ENCODE data around the gene ATP8A2. TPM values are rescaled to one million over a fixed set of nuclear protein-coding genes. Genes with fewer than 3 reads are reported as not detected.

ATP8A2 gene
- total RNA-seq, 2 donors from 2014 or later: 0.41 to 1.6 TPM

DNA sequence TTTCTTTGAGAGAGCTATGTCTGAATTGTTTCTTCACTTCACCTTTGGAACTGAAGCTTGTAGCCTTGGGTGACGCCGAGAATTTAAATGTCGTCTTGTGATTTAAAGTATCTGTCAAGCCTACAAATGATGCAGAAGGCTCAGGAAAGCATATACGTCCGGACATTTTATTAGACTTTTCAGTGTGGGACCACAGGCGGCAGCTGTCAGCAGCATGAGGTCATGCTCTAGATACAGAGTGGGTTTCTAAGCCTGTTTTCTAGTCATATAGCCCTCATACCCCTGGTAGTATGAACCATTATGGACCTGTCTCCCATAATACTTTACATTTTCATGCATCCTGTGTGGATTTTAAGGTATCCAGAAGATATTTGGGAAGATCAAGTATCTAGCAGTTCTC lies 212.3 kb downstream of the ATP8A2 start:
- TF ChIP-seq, protein P1, sequence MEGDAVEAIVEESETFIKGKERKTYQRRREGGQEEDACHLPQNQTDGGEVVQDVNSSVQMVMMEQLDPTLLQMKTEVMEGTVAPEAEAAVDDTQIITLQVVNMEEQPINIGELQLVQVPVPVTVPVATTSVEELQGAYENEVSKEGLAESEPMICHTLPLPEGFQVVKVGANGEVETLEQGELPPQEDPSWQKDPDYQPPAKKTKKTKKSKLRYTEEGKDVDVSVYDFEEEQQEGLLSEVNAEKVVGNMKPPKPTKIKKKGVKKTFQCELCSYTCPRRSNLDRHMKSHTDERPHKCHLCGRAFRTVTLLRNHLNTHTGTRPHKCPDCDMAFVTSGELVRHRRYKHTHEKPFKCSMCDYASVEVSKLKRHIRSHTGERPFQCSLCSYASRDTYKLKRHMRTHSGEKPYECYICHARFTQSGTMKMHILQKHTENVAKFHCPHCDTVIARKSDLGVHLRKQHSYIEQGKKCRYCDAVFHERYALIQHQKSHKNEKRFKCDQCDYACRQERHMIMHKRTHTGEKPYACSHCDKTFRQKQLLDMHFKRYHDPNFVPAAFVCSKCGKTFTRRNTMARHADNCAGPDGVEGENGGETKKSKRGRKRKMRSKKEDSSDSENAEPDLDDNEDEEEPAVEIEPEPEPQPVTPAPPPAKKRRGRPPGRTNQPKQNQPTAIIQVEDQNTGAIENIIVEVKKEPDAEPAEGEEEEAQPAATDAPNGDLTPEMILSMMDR (IDR thresholded peaks at IDR 0.05): no peak
- Histone ChIP-seq H3K27ac (no peak overlapping the region), H3K36me3 (no peaks in the 10 kb centered on the region), H3K9me3 (no peaks in the 10 kb centered on the region), H3K4me1 (ENCODE audit: control insufficient read depth in 1 of 2, low read depth in 2 of 2) (no peaks in the 10 kb centered on the region), H3K4me3 (no peak overlapping the region), H3K27me3 (replicated peaks; ENCODE audit: insufficient read depth) (no peaks in the 10 kb centered on the region)
- DNase-seq (ENCODE audit: low spot score) (no peak), ATAC-seq (ENCODE audit: insufficient number of reproducible peaks, low FRiP score, low read depth) (no peak)

DNA sequence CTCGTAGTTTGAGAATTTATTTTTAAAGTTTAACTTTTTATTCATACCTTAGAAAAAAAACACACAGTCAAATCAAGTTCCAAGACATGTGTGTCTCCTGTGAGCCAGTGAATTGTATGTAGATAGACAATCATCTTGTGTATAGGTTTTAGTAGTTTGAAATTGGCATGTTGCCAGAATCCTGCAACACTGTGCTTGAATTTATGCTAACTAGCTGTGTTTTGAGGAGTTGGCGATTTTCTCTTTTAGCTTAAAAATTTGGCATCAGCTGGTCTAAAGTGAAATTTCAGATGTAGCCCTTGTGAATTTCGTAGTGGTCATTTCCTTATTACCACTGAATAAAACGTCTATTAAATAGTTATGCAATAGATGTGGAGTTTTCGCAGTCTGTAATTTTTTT lies 213.2 kb downstream of the ATP8A2 start:
- TF ChIP-seq, protein P1 (IDR thresholded peaks at IDR 0.05): no peak
- Histone ChIP-seq H3K27me3 (replicated peaks; ENCODE audit: insufficient read depth) (no peaks in the 10 kb centered on the region), H3K36me3 (no peaks in the 10 kb centered on the region), H3K4me3 (no peak overlapping the region), H3K27ac (no peak overlapping the region), H3K9me3 (no peaks in the 10 kb centered on the region), H3K4me1 (ENCODE audit: control insufficient read depth in 1 of 2, low read depth in 2 of 2) (no peaks in the 10 kb centered on the region)
- DNase-seq (ENCODE audit: low spot score) (no peak), ATAC-seq (ENCODE audit: insufficient number of reproducible peaks, low FRiP score, low read depth) (no peak)

DNA sequence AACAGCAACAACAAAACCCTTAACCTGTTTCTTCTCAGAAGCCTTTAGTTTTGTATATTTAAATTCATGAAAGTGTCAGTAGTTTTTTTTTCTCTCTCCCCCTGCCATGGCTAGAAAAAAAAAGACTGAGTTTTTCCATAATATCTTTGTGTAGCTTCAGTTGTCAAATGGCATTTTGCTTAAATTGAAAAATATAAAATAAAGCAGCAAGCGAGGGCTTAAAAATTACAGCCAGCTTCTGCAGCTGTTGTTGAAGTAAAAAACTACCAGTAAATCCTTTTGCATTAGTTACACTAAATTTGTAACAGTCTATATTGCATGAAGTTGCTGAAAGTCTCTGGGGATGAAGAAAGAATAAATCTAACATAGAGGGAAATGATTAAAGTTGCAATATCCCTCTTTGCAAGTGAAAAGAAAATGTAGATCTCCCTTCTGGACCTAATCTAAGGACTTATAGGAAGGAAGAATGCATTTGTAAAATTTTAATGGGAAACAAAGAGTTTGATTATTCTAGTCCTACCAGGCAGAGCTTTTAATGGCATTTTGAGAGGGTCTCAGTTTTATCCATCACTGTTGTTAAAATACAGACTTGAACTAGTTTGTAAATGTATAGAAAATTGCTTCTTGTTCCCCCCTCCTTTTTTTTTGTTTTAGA lies 215.7 kb downstream of the ATP8A2 start:
- no peaks in the 10 kb centered on the region for H3K4me1 ChIP-seq (ENCODE audit: control insufficient read depth in 1 of 2, low read depth in 2 of 2)
- H3K36me3 ChIP-seq: no peaks in the 10 kb centered on the region
- no peaks in the 10 kb centered on the region for H3K27me3 ChIP-seq (replicated peaks; ENCODE audit: insufficient read depth)
- TF ChIP-seq, protein P1 (IDR thresholded peaks at IDR 0.05): no peak
- ATAC-seq (ENCODE audit: insufficient number of reproducible peaks, low FRiP score, low read depth) (no peak), DNase-seq (ENCODE audit: low spot score) (no peak)
- no peak overlapping the region for H3K4me3 ChIP-seq
- H3K9me3 ChIP-seq: no peaks in the 10 kb centered on the region
- H3K27ac ChIP-seq: no peak overlapping the region

- H3K9me3 ChIP-seq: no peaks in the 10 kb centered on the region
- no peak overlapping the region for H3K27ac ChIP-seq
- TF ChIP-seq, protein P1 (IDR thresholded peaks at IDR 0.05): no peak
- ATAC-seq (ENCODE audit: insufficient number of reproducible peaks, low FRiP score, low read depth): no peak
- no peaks in the 10 kb centered on the region for H3K36me3 ChIP-seq
- no peak for DNase-seq (ENCODE audit: low spot score)
- no peaks in the 10 kb centered on the region for H3K27me3 ChIP-seq (replicated peaks; ENCODE audit: insufficient read depth)
- H3K4me3 ChIP-seq: no peak overlapping the region
- H3K4me1 ChIP-seq (ENCODE audit: control insufficient read depth in 1 of 2, low read depth in 2 of 2): no peaks in the 10 kb centered on the region
Observed at GRCh38 chr13:25588336-25589060, 216.7 kb downstream of the ATP8A2 start.

DNA sequence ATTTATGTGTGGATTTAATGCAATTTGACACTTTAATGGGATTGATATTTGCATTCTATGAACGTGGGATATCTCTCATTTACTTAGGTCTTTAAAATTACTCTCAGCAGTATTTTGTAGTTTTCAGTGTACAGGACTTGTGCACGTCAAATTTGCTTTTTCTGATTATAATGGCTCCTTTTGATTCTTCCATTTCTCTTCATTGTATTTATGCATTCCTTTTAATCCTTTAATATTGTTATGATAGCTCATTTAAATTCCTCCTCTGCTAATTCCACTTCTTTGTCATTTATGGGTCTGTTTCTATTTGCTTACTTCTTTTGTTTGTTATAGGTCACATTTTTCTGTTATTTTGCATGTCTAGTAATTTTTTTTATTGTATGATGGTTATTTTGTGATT lies 226.6 kb downstream of the ATP8A2 start:
- Histone ChIP-seq H3K4me3 (no peak overlapping the region), H3K27ac (no peak overlapping the region), H3K36me3 (no peaks in the 10 kb centered on the region), H3K4me1 (ENCODE audit: control insufficient read depth in 1 of 2, low read depth in 2 of 2) (no peaks in the 10 kb centered on the region), H3K9me3 (no peaks in the 10 kb centered on the region), H3K27me3 (replicated peaks; ENCODE audit: insufficient read depth) (no peaks in the 10 kb centered on the region)
- no peak for DNase-seq (ENCODE audit: low spot score)
- ATAC-seq (ENCODE audit: insufficient number of reproducible peaks, low FRiP score, low read depth): no peak
- TF ChIP-seq, protein P1 (IDR thresholded peaks at IDR 0.05): no peak
